Retina (tissue), 1 donor: ENCODE measurements around the gene TAL2.
A peak's percentile ranks its signal among the peaks of the same experiment; 100 is the strongest.

Experiments used
- DNase-seq: peaks from one replicate; pipeline ENCODE4 v3.0.0-alpha.2; 2016

TAL2 gene

DNA sequence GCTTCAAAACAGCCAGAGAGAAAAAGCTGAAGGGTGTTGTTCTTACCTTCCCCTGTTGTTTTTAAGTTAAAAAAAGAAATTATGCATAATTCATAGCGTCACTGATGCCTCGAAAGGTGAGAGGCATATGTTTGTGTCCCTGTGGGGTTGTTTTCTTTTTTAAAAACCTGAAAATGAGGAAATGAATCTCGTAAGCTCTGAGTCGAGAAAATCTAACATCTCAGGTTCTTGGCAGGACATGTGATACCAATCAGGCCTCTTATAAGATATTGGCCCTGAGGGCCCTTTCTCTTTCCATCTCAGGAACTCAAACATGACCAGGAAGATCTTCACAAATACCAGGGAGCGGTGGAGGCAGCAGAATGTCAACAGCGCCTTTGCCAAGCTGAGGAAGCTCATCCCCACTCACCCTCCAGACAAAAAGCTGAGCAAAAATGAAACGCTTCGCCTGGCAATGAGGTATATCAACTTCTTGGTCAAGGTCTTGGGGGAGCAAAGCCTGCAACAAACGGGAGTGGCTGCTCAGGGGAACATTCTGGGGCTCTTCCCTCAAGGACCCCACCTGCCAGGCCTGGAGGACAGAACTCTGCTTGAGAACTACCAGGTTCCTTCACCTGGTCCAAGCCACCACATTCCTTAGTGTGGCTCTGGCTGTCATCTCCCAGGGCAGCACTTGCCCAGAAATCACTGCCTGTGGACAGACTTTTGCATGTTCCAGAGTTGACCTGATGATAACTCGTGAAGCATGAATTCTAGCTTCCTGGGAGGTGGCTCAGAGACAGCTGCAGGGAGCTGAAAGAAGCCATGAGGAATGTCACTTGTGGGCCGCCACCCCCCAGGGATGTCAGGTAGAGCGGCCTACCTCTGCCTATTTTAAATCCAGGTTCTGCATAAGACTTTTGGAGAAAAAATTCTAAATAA lies at the start of gene TAL2:
Gene TAL2 (plus strand): TSS at position 274 of the 921 bp plus-strand sequence. CDS start 40 bp downstream, at position 314.
- DNase-seq = no peak

DNA sequence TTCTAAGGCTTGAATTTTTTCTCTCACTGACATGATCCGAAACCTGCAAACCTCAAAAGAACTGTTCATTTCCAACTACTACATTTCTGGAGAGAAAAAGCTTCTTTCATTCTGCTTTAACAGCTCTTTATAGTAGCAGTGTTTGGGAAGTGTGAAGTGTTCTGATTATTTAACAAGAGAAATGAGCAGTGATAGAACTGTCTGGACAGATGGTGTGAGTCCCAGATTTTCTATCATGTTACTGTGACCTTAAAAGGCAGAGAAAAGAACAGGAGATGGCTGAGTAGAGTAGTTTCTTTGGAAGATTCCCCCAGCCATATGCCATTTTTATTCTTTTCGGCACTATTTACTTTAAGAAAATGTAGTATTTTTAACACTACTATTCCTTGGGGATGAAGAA lies 41.3 kb upstream of the TAL2 start:
- no peak for DNase-seq

GRCh38 chr9:105625088-105625487 lies 37.2 kb upstream of the TAL2 start:
- DNase-seq = no peak

- DNase-seq = no peak
These were observed 29.4 kb upstream of the TAL2 start for GRCh38 chr9:105632807-105633206.

DNA sequence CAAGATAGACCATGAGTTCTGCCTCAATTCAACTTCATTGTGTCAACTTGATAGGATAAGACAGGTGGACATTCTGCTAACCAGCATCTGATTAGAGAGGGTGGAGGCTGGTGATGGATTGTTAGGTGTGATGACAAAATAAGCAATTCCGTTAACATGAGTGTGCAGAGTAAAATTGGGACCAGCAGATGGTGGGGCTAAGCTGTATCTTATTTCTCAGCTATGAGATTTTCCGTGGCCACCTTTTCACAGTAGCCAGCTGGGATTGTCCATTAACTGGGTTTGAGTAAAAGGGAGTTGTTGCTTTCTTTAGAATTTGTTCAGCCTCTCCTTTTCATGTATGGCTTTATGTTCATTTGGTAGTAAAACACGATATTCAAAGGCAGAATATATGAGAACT lies 28.8 kb upstream of the TAL2 start:
- DNase-seq = no peak

DNA sequence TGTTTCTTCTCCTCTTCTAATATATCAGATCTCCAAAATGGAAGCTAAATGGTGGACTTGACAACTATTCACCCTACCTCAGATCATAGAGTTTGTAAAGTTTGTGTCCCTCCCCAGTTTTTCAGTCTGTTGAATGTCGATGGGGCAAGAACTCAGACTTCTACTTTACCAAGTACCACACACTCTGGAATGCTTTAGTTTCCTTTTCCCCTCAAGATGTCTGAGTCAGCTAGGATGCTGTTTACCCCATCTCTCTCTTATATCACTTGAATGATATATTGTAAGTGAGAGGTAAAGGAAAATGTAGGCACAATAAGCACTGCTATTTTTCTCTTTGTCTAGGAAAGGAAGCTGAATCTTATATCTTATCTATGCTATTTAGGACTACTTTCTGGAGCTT lies 25.9 kb upstream of the TAL2 start:
- DNase-seq = no peak

GRCh38 chr9:105637787-105638395 lies 24.4 kb upstream of the TAL2 start:
- DNase-seq = no peak

DNA sequence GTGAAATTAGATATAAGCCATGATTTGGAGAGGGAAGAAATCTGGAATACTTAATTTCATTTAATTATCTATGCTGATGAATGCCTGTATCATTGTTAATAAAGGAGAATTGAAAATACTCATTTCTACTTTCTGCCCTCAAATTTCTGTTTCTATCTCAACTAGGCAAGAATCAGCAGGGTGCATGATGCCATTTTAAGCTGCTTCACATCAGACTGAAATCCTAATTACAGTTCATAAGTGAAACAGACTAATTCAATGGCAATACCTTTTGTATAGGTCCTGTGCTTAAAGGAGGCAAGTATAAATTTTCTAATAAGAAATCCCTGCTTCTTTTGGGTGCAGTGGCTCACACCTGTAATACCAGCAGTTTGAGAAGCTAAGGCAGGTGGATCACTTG lies 22.3 kb upstream of the TAL2 start:
- no peak for DNase-seq

- DNase-seq = no peak
These were observed 18.5 kb upstream of the TAL2 start for GRCh38 chr9:105643795-105644194.

DNA sequence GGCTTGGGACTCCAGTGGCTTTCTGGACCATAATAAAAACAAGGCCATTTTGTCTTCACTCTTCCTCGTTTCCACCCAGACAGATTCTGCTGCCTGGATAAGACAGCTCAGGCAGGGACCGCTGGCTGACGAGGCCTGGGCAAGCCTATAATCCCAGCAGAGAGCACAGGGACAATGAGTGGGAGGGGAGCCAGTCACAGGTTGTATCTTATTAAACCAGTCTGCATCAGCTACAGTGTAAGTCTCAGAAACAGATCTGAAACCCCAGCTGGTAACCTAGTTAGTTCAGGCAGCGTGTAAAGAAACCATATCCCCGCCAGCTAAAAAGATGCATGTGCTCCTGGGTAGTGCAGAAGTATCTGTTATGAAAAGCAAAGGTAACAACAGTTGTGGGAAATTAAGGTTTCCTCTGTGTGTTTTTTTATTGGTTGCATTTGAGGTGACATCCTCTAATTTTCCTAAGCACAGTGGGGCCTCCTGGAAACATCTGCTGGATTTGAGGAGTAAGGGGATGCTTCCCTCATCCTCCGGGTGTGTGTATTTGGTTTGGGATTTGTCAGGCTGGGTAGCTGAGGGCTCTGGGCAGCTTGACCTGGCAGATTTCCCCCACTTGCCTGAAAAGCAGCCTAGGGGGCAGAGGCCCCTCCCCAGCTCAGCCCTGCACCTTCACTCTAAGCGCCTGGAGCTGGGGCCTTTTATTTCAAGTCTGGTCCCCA lies 15.2 kb upstream of the TAL2 start:
- no peak for DNase-seq

DNA sequence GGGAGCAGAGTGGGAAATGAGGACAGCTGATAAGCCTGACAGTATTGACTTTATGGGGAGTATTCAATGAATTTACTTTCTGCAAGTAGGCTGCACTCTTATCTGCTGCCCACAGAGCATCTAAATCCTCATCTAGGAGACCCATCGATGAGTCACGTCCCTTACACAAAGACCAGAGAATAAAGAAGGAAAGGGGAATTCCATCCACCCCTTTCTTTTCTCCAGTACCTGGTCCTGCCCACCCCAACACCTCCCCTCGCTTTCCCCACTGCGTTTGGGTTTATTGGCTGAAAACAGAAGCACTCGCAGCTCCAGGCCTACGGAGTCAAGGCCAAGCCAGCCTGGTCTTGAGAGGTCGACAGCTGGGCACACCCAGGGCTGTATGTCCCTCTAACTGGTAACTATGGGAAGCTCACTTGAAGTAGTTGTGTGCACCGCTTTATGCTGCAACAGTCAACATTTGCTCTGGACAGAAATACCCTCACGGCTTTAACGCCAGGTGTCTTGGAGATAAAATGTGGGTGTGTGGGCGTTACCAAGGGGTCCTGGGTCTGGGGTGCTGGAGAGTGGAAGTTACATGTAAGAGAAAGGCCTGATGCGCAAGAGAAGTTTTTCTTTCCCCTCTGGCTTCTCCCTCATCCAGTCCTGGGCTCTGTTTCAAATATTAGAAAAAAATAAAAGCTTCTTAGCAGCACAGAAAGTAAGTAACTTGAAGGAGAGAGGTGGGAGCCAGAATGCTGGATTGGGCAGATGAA lies 14.5 kb upstream of the TAL2 start:
- no peak for DNase-seq

- no peak for DNase-seq
These were observed 10.5 kb upstream of the TAL2 start for GRCh38 chr9:105651806-105652205.

GRCh38 chr9:105656131-105656921 lies 5.9 kb upstream of the TAL2 start:
- DNase-seq = peak; percentile 83

GRCh38 chr9:105658351-105658750 lies 3.9 kb upstream of the TAL2 start:
- DNase-seq = no peak

DNA sequence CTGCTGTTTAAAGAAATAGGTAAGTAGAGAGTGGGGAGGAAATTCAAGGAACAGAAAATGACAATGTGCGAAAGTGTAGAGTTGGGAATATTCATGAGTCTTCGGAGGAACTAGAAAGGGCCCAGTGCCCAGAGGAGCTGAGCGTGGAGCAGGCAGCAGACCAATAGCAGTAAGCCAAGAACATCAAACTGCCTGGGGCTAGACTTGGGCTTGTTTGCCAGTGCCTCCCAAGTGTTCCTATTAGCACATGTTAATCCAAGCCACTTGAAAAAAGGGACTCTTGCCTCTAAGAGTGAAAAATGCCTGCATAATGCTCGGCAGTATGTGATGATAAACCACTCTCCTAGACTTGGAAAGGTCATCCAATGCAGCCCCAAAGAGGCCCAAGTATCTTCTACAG lies 1.2 kb upstream of the TAL2 start:
- no peak for DNase-seq

- no peak for DNase-seq
These were observed 1.7 kb downstream of the TAL2 start for GRCh38 chr9:105663914-105664313.

DNA sequence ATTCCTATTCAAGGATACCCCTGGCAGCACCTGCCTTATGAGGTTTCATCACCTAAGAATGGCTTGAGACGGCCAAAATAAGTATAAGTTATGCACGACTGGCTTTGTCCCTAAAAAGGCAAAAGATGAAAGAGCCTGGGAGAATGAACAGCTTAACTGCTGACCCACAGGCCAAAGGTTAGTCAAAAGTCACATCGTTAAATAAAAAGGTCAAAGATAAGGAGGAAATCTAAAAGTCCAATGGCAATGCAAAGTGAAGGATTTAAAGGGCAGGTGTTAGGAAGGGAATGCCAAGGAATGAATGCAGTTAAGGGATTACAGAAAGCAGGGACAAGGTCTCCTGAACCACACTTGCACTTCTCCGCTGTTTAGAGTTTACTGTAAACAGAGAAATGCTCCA lies 5.6 kb downstream of the TAL2 start:
- DNase-seq = no peak

DNA sequence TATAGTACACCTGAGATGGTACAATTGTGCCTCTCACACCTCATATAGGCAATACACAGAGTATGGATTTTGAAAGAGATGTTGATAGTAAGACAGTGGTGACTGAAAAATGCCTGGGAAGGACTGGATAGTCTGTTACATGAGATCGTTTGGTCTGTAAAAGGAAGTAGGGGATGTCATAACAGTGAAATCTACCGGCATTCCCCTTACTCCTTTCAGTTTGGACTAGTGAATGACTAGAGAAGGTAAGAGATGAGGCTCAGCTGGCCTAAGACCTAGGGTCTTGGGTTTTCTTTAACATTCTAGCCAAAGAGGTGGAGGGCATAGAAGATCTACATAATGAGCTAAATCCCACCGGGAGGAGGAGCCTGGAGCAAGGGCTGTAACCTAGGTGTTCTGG lies 8.1 kb downstream of the TAL2 start:
- no peak for DNase-seq

GRCh38 chr9:105670775-105671174 lies 8.5 kb downstream of the TAL2 start:
- no peak for DNase-seq

GRCh38 chr9:105672711-105673234 lies 10.5 kb downstream of the TAL2 start:
- DNase-seq = no peak

- DNase-seq = no peak
These were observed 11.7 kb downstream of the TAL2 start for GRCh38 chr9:105673850-105674387.
